Muscle of arm (tissue), 12 donors: ENCODE data around the gene ENDOD1. TPM values are rescaled to one million over a fixed set of nuclear protein-coding genes. Genes with fewer than 3 reads are reported as not detected.

Source experiments
- DNase-seq: peaks from one replicate; pipeline ENCODE4 v3.0.0-alpha.2; 2013
- polyA plus RNA-seq, 12 donors: library from polyadenylated mRNA; unstranded; fragments of 120-200 nt; gene quantifications; one replicate each; pipeline ENCODE4 v1.2.1, GENCODE V29; 2013; ENCODE audit not compliant: insufficient read length in 12 of 12

The ENDOD1 gene
- polyA plus RNA-seq, 12 donors = 38.5 to 96.2 (median 68.8) TPM; not detected in 1

DNA sequence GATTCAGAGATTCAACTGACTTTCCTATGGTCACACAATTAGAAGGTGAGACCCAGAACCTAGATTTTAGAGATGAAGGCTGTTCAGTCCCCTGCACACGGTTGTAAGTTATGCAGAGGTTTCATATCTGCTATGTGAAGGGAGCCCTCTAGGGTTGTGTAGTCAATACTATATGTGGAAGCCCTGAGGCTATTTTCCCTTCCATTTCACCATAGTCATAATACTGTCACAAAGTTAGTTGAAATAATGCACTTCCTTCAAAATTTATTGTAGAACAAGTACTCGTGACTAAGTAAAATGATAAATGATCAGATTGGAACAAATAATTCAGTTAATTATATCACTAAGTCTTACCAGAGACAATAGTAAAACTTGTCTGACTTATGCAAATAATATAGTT is 48.8 kb downstream of the ENDOD1 start:
- no peak for DNase-seq

- DNase-seq = no peak
These were observed 50.9 kb downstream of the ENDOD1 start for GRCh38 chr11:95140397-95141033.

DNA sequence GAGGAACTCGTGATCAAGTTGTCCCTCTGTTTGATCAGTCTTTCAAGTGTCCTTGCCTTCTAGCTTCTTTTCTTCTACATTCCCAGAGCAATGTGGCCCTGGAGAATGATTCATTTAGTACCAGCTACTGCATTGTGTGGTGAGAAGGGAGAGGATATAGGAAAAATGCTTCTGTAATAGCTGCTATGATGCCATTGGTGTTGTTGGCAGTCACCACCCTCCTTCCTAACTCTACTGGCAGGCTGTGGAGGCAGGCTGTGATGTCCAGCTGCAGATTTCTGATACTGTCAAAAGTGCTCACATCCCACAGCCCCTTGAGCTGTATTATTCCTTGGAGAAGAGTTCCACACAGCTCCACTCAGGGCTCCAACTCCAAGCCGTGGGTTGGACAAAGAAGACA is 52.8 kb downstream of the ENDOD1 start:
- no peak for DNase-seq

GRCh38 chr11:95143106-95143681 is 53.5 kb downstream of the ENDOD1 start:
- no peak for DNase-seq

DNA sequence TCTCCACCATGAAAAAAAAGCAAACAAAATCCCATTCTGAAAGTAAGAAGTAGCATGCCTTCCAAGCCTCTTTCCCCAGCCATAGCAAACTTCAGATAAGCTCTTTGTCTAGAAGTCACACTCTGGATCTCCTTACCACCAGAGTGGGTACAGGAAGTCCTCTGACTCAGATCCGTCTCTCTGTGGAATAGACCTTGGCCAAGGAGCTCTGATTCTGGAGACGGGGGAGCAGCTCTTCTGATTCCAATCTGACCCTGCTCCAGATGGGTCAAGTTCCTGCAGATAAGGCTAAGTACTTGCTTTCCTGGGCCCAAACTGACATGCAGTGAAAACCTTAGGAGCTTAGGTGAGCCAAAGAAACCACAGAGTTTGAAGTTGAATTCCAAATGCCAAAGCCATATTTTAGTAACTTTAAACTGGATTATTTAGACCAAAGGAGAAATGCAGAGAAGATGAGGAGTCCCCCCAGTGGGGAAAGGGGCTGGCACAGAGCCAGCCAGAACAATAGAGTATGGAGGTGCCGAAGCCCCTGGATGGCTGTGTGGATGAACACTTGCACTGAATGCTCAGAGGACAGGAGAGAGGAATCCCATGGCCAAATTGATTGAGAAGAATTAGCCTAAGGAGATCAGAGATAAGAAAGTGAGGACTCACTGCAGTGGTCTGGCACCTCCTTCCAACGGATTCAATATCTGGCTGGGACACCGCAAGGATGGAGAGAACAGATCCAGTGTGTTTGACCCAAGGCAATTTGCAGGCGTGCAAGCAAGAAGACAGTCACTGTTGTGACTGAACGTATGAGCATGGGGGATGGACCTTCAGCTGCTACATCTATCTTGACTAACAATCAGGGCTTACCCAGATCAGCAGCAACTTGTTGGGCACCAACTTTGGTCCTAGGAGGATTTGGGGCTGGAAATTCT is 54.9 kb downstream of the ENDOD1 start:
- no peak for DNase-seq

GRCh38 chr11:95145430-95146060 is 55.9 kb downstream of the ENDOD1 start:
- no peak for DNase-seq

DNA sequence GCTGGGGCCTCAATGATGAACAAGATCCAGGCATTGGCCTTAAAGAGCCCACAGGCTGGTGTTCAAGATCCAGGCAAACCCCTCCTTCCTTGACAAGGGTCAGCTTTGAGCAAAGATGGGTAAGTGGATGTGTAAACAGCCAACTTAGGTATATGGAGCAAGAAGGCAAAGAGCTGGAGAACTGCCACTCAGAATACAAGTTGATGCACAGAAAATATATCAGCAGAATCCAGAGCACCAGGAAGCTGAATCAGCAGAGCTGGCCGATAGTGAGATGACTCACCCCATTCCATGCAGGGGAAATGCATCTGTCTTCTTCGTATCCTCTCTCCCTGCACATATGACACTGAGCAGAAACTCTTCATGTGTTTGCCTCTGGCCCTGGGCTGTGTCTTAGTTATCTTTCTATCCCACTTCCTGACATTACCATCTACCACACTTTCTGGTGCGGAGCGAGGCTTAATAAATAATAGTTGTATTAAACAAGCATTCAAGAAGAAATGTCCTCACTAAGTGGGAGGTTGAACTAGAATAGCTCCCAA is 57.8 kb downstream of the ENDOD1 start:
- DNase-seq = no peak

GRCh38 chr11:95148406-95148805 is 58.8 kb downstream of the ENDOD1 start:
- no peak for DNase-seq

- no peak for DNase-seq
These were observed 59.3 kb downstream of the ENDOD1 start for GRCh38 chr11:95148938-95149337.

DNA sequence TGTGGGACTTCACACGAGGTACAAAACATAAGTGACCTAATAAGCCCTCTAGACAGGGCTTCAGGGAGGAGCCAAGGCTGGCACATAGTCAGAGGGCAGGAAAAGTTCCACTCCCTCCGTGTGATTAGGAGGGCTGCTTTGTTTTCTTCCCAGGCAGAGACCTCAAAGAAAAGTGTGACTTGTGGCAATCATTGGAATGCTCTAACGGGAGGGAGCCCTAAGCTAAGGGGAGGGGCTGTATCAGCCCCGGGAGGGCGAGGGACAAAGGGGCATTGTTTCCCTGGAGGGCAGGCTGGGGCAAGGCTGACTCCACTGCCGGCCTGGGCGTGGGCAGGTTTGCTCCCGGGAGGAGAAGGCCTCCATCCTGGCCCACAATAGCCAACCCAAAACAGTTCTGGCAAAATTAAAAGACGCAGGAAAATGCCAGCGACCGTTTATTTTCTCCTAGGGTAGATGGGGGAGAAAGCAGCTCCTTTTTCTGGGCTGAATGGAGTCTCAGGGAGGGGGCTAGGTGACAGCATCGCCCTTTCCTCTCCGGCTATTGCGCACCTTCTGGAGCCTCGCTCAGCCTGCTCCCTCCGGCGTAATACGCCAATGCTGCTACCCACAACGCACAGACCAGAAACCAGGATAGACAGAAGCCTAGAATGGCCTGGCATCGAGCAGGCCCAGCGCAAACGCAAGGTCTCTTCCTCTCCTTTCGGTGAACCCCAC is 60.2 kb downstream of the ENDOD1 start:
- no peak for DNase-seq

DNA sequence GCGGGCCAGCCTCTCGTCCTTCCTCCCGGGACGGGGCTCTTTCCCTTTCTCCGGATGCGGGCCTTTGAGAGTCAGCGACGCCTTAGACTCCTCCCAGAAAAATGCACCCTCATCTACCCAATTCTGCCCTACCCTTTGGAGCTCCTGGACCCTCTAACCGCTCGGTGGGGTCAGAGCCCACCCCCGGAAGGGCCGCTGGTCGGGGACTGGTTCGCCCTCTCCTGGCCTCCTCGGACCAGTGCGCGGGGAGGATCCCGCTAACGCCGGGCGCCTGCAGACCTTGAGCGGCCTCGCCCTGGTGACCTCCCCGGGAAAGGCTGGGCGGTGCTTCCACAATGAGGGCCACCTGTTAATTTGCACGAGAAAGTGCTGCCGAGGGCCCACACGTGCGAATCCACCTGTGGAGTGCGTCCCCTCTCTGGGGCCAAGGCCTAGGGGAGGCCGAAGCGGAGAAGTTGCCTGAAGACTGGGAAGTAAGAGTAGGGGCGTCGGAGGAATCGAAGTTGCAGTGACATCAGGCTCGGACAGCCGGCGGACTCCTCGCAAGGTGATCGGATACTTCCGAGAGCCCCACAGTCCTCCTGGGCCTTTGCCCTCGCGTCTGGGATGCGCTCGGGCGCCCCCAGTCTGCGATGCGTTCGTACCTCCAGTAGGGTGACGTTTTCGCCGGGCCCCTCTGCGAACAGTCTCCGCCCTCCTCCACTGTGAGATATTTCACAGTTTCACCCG is 61.5 kb downstream of the ENDOD1 start:
- peak; percentile 95 for DNase-seq

GRCh38 chr11:95152876-95153856 is 63.5 kb downstream of the ENDOD1 start:
- no peak for DNase-seq

DNA sequence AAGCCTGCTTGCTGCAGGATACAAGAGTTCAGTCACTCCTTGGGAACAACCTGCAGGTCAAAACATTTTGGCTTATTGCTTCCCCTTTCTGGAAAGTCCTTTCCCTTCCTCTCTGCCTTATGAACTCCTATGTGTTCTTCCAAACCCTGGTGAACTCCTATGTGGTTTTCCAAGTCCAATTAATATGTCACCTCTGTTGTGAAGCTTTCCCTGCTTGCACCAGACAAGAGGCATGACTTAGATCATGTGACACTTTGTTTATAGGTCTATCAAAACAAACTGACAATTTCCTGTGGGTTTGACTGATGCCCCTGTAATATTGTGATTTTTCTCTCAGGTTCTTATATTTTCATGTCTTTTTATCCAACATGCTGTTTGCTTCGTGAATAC is 64.2 kb downstream of the ENDOD1 start:
- no peak for DNase-seq

DNA sequence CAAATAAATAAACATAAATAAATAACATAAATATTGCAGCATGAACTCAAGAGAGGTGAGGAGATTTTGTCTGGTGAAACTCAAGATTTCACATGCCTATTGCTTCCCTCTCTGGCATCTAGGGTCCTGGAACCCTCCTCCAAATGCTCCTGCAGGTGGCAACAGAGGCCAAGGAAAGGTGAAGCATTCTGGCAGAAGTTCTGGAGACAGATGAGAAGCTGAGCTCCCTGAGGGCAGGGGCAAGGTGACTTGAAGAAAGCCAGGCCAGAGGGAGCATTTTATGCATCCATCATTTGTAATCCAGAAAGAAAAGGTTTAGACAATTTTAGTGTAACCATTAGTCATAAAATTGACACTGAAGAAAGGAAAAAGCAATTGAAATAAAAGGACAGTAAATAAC is 64.9 kb downstream of the ENDOD1 start:
- no peak for DNase-seq

GRCh38 chr11:95155385-95155784 is 65.7 kb downstream of the ENDOD1 start:
- DNase-seq = no peak

DNA sequence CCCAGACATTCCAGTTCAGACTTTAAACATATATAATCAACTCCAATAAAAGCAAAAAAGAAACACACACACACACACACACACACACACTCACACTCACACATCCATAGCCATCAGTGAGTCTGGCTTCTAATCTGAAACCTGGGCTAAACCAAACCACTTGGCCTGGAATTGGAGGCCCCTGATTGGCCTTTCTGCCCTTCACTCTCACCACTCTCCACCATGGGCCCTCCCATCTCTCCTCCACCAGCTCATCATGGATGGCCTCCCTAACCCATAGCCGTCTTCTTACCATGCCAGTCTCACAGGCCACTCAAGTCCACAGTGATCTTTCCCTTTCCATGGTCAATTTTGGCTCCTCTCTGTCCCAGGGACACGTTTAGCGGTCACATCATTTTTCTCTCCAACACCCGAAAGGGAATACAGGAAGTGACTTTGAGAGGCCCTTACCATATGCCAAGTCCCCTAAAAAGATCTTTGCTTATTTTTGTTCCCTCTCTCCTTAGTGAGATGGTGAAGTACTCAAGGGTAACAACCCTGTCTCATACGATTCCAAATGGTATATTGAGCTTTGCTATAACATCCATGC is 66.6 kb downstream of the ENDOD1 start:
- no peak for DNase-seq

GRCh38 chr11:95156916-95157541 is 67.4 kb downstream of the ENDOD1 start:
- DNase-seq = peak; percentile 74

GRCh38 chr11:95157824-95158223 is 68.2 kb downstream of the ENDOD1 start:
- DNase-seq = no peak

DNA sequence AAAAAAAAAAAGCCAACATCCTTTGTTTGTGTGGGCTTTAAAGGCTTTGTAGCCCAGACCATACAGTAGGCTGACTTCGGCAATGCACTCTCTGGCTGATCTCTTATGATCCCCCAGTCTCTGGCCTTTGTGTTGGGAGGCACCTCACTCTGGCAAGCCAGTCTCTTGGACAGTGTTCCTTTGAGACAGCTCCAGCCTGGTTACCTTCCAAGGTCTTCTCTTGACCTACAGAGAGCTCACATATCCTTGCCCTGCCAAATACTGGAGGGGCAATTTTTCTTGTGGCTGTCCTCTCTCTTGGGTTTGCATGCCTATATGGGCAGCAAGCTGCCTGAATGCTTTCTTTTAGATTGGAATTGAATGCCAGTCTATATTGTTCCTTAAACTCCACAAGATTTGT is 71.6 kb downstream of the ENDOD1 start:
- no peak for DNase-seq
